Measurements from ENCODE around the gene BST1. TPM values are rescaled to one million over a fixed set of nuclear protein-coding genes. Genes with fewer than 3 reads are reported as not detected.
"Not testable (repeated sequence)": the region's sequence is repeated elsewhere in the genome, so short reads cannot be mapped to it uniquely, and the experiment has no call there.

BST1 gene
- total RNA-seq, 5 donors from 2014 or later (not counting 1 experiment from before 2014, with no cell fraction given), result 0.28 to 0.55 (median 0.46) TPM; not detected in 1

- Histone ChIP-seq H3K36me3 (ENCODE audit: control insufficient read depth in 2 of 2, extremely low read depth in 1 of 2, insufficient read depth in 1 of 2, low read length in 1 of 2) (no peaks in the 10 kb centered on the region), H3K27ac (ENCODE audit: low read length) (peak overlapping the region; percentile 52), H3K9me3 (no peaks in the 10 kb centered on the region), H3K4me1 (ENCODE audit: control insufficient read depth in 1 of 2, extremely low read depth in 1 of 2, insufficient read depth in 2 of 2, low read length in 2 of 2) (peaks cover 42 to 47% of the 10 kb centered on the region in 2 experiments), H3K27me3 (replicated peaks in 1 of 2; ENCODE audit: control insufficient read depth in 2 of 2, extremely low read depth in 1 of 2, insufficient read depth in 2 of 2, low read length in 1 of 2) (no peaks in the 10 kb centered on the region), H3K4me3 (ENCODE audit: control insufficient read depth in 1 of 2, extremely low read depth in 1 of 2, low read length in 1 of 2) (peak overlapping the region; percentile 31 to 58)
- ChIA-PET POLR2A (interaction anchor here (0.6 to 1.5 kb wide), 2 partner anchors 10 to 25 kb away, joined by 4 to 10 read pairs; no protein-coding TSS in a partner anchor), CTCF (interaction anchor here (0.5 to 3.8 kb wide), 11 partner anchors 9 to 415 kb away, joined by 3 to 41 read pairs (median 4); no protein-coding TSS in a partner anchor)
- Mint-ChIP-seq H3K4me3 (peak overlapping the region; percentile 55 to 75 (median 63)), H3K9me3 (no peaks in the 10 kb centered on the region), H3K4me1 (peaks cover 43 to 61% (median 52%) of the 10 kb centered on the region in 3 donors), H3K27ac (peak overlapping the region; percentile 83 to 85), H3K36me3 (no peaks in the 10 kb centered on the region), H3K27me3 (no peaks in the 10 kb centered on the region)
- DNase-seq (no peak), ATAC-seq (replicated peaks in 1 of 4) (no peak)
- 40% methylated on average over 1 of the region's 4 CpGs for WGBS (ENCODE audit: insufficient coverage)
These were observed 54.2 kb downstream of the BST1 start for GRCh38 chr4:15757054-15757453.

GRCh38 chr4:15758294-15758693 lies 55.4 kb downstream of the BST1 start:
- no peak overlapping the region for H3K4me3 Mint-ChIP-seq
- no peaks in the 10 kb centered on the region for H3K36me3 ChIP-seq (ENCODE audit: control insufficient read depth in 2 of 2, extremely low read depth in 1 of 2, insufficient read depth in 1 of 2, low read length in 1 of 2)

GRCh38 chr4:15762460-15762859 lies 59.6 kb downstream of the BST1 start:
- Mint-ChIP-seq H3K4me1 (peaks cover 27 to 49% (median 38%) of the 10 kb centered on the region in 3 donors), H3K27ac (peak overlapping the region in 1 of 2 donors; percentile 9)
- H3K27me3 Mint-ChIP-seq; H3K9me3 ChIP-seq; H3K36me3 ChIP-seq (ENCODE audit: control insufficient read depth in 2 of 2, extremely low read depth in 1 of 2, insufficient read depth in 1 of 2, low read length in 1 of 2); H3K27me3 ChIP-seq (replicated peaks in 1 of 2; ENCODE audit: control insufficient read depth in 2 of 2, extremely low read depth in 1 of 2, insufficient read depth in 2 of 2, low read length in 1 of 2); H3K9me3 Mint-ChIP-seq; H3K27ac ChIP-seq (ENCODE audit: low read length); DNase-seq; H3K36me3 Mint-ChIP-seq; H3K4me3 Mint-ChIP-seq; H3K4me3 ChIP-seq (ENCODE audit: control insufficient read depth in 1 of 2, extremely low read depth in 1 of 2, low read length in 1 of 2); ATAC-seq (replicated peaks in 1 of 4): not testable (repeated sequence)
- ChIA-PET POLR2A (interaction anchor here in 1 of 2 donors (0.6 kb wide), 1 partner anchor 43 kb away, joined by 3 read pairs; no protein-coding TSS in a partner anchor), CTCF (interaction anchor here in 1 of 2 donors (0.9 kb wide), 2 partner anchors 36 to 39 kb away, joined by 4 to 5 read pairs; no protein-coding TSS in a partner anchor)
- peaks cover 29 to 30% of the 10 kb centered on the region in 2 experiments for H3K4me1 ChIP-seq (ENCODE audit: control insufficient read depth in 1 of 2, extremely low read depth in 1 of 2, insufficient read depth in 2 of 2, low read length in 2 of 2)

More at GRCh38 chr4:15758294-15758693, 55.4 kb downstream of the BST1 start:
- no peaks in the 10 kb centered on the region for H3K27me3 ChIP-seq (replicated peaks in 1 of 2; ENCODE audit: control insufficient read depth in 2 of 2, extremely low read depth in 1 of 2, insufficient read depth in 2 of 2, low read length in 1 of 2)
- Mint-ChIP-seq H3K36me3 (no peaks in the 10 kb centered on the region), H3K27ac (no peak overlapping the region), H3K9me3 (no peaks in the 10 kb centered on the region), H3K4me1 (peaks cover 42 to 64% (median 52%) of the 10 kb centered on the region in 3 donors), H3K27me3 (no peaks in the 10 kb centered on the region)
- POLR2A ChIA-PET, result interaction anchor here in 1 of 2 donors (0.6 kb wide), 1 partner anchor 81 kb away, joined by 3 read pairs; no protein-coding TSS in a partner anchor
- DNase-seq (no peak), ATAC-seq (replicated peaks in 1 of 4) (no peak)
- H3K27ac ChIP-seq (ENCODE audit: low read length), result no peak overlapping the region
- CTCF ChIA-PET, result interaction anchor here (1.6 to 2.9 kb wide), 3 partner anchors 8 to 47 kb away, joined by 4 to 15 read pairs (median 15); no protein-coding TSS in a partner anchor
- H3K4me1 ChIP-seq (ENCODE audit: control insufficient read depth in 1 of 2, extremely low read depth in 1 of 2, insufficient read depth in 2 of 2, low read length in 2 of 2), result peaks cover 41 to 44% of the 10 kb centered on the region in 2 experiments
- no peaks in the 10 kb centered on the region for H3K9me3 ChIP-seq
- 100% methylated on average over 2 of the region's 4 CpGs for WGBS (ENCODE audit: insufficient coverage)
- no peak overlapping the region for H3K4me3 ChIP-seq (ENCODE audit: control insufficient read depth in 1 of 2, extremely low read depth in 1 of 2, low read length in 1 of 2)

GRCh38 chr4:15765391-15765790 lies 62.5 kb downstream of the BST1 start:
- DNase-seq (no peak), ATAC-seq (replicated peaks in 1 of 4) (peak in 2 of 4 experiments; percentile 6 to 18)
- 57% methylated on average over 6 of the region's 6 CpGs for WGBS (ENCODE audit: insufficient coverage)
- H3K27me3 Mint-ChIP-seq, result no peaks in the 10 kb centered on the region
- no peak overlapping the region for H3K4me3 Mint-ChIP-seq
- H3K36me3 Mint-ChIP-seq, result no peaks in the 10 kb centered on the region
- no peak overlapping the region for H3K27ac ChIP-seq (ENCODE audit: low read length)
- H3K9me3 ChIP-seq, result no peaks in the 10 kb centered on the region
- ChIA-PET POLR2A (interaction anchor here in 1 of 2 donors (1.5 kb wide), 1 partner anchor 10 kb away, joined by 5 read pairs; no protein-coding TSS in a partner anchor), CTCF (interaction anchor here (0.9 to 3.1 kb wide), 3 partner anchors 8 to 44 kb away, joined by 3 to 41 read pairs (median 15); no protein-coding TSS in a partner anchor)
- H3K9me3 Mint-ChIP-seq, result peaks cover 0 to 4% (median 0%) of the 10 kb centered on the region in 3 donors
- H3K36me3 ChIP-seq (ENCODE audit: control insufficient read depth in 2 of 2, extremely low read depth in 1 of 2, insufficient read depth in 1 of 2, low read length in 1 of 2), result no peaks in the 10 kb centered on the region
- no peak overlapping the region for H3K4me3 ChIP-seq (ENCODE audit: control insufficient read depth in 1 of 2, extremely low read depth in 1 of 2, low read length in 1 of 2)
- peaks cover 39 to 43% (median 40%) of the 10 kb centered on the region in 3 donors for H3K4me1 Mint-ChIP-seq
- peaks cover 38 to 40% of the 10 kb centered on the region in 2 experiments for H3K4me1 ChIP-seq (ENCODE audit: control insufficient read depth in 1 of 2, extremely low read depth in 1 of 2, insufficient read depth in 2 of 2, low read length in 2 of 2)
- H3K27me3 ChIP-seq (replicated peaks in 1 of 2; ENCODE audit: control insufficient read depth in 2 of 2, extremely low read depth in 1 of 2, insufficient read depth in 2 of 2, low read length in 1 of 2), result no peaks in the 10 kb centered on the region
- H3K27ac Mint-ChIP-seq, result peak overlapping the region; percentile 25 to 84

GRCh38 chr4:15765910-15766697 lies 63.2 kb downstream of the BST1 start:
- CTCF ChIA-PET, result interaction anchor here (0.7 to 3.1 kb wide), 10 partner anchors 9 to 196 kb away, joined by 3 to 41 read pairs (median 3); no protein-coding TSS in a partner anchor
- Histone ChIP-seq H3K27me3 (replicated peaks in 1 of 2; ENCODE audit: control insufficient read depth in 2 of 2, extremely low read depth in 1 of 2, insufficient read depth in 2 of 2, low read length in 1 of 2) (no peaks in the 10 kb centered on the region), H3K36me3 (ENCODE audit: control insufficient read depth in 2 of 2, extremely low read depth in 1 of 2, insufficient read depth in 1 of 2, low read length in 1 of 2) (no peaks in the 10 kb centered on the region), H3K9me3 (no peaks in the 10 kb centered on the region), H3K4me1 (ENCODE audit: control insufficient read depth in 1 of 2, extremely low read depth in 1 of 2, insufficient read depth in 2 of 2, low read length in 2 of 2) (peaks cover 39 to 40% of the 10 kb centered on the region in 2 experiments), H3K4me3 (ENCODE audit: control insufficient read depth in 1 of 2, extremely low read depth in 1 of 2, low read length in 1 of 2) (no peak overlapping the region), H3K27ac (ENCODE audit: low read length) (peak overlapping the region; percentile 47)
- peaks cover 0 to 4% (median 0%) of the 10 kb centered on the region in 3 donors for H3K9me3 Mint-ChIP-seq
- no peaks in the 10 kb centered on the region for H3K36me3 Mint-ChIP-seq
- 10% methylated on average over 3 of the region's 6 CpGs for WGBS (ENCODE audit: insufficient coverage)
- peaks cover 41 to 44% (median 43%) of the 10 kb centered on the region in 3 donors for H3K4me1 Mint-ChIP-seq
- peak overlapping the region; percentile 34 to 72 (median 36) for H3K4me3 Mint-ChIP-seq
- DNase-seq (peak in 32 of 35 experiments; percentile 14 to 75 (median 39)), ATAC-seq (replicated peaks in 1 of 4) (peak; percentile 83 to 91 (median 88))
- H3K27ac Mint-ChIP-seq, result peak overlapping the region; percentile 25 to 84
- no peaks in the 10 kb centered on the region for H3K27me3 Mint-ChIP-seq
- POLR2A ChIA-PET, result interaction anchor here (1.2 to 1.5 kb wide), 2 partner anchors 10 kb away, joined by 3 to 5 read pairs; no protein-coding TSS in a partner anchor

- Histone ChIP-seq H3K27me3 (replicated peaks in 1 of 2; ENCODE audit: control insufficient read depth in 2 of 2, extremely low read depth in 1 of 2, insufficient read depth in 2 of 2, low read length in 1 of 2) (no peaks in the 10 kb centered on the region), H3K9me3 (no peaks in the 10 kb centered on the region), H3K4me3 (ENCODE audit: control insufficient read depth in 1 of 2, extremely low read depth in 1 of 2, low read length in 1 of 2) (no peak overlapping the region), H3K27ac (ENCODE audit: low read length) (peak overlapping the region; percentile 47), H3K36me3 (ENCODE audit: control insufficient read depth in 2 of 2, extremely low read depth in 1 of 2, insufficient read depth in 1 of 2, low read length in 1 of 2) (no peaks in the 10 kb centered on the region), H3K4me1 (ENCODE audit: control insufficient read depth in 1 of 2, extremely low read depth in 1 of 2, insufficient read depth in 2 of 2, low read length in 2 of 2) (peaks cover 42 to 46% of the 10 kb centered on the region in 2 experiments)
- peak overlapping the region; percentile 35 to 72 (median 36) for H3K4me3 Mint-ChIP-seq
- ATAC-seq (replicated peaks in 1 of 4) (no peak), DNase-seq (no peak)
- POLR2A ChIA-PET, result interaction anchor here (0.6 to 1.5 kb wide), 4 partner anchors 9 to 13 kb away, joined by 3 to 10 read pairs (median 4); no protein-coding TSS in a partner anchor
- no peaks in the 10 kb centered on the region for H3K36me3 Mint-ChIP-seq
- H3K9me3 Mint-ChIP-seq, result peaks cover 0 to 4% (median 0%) of the 10 kb centered on the region in 3 donors
- CTCF ChIA-PET, result interaction anchor here (0.6 to 3.1 kb wide), 10 partner anchors 10 to 195 kb away, joined by 3 to 41 read pairs (median 3); no protein-coding TSS in a partner anchor
- peak overlapping the region; percentile 25 to 84 for H3K27ac Mint-ChIP-seq
- H3K4me1 Mint-ChIP-seq, result peaks cover 48 to 51% (median 50%) of the 10 kb centered on the region in 3 donors
- no CpG with 5 or more reads among the region's 8 CpGs for WGBS (ENCODE audit: insufficient coverage)
- H3K27me3 Mint-ChIP-seq, result no peaks in the 10 kb centered on the region
These were observed 64.0 kb downstream of the BST1 start for GRCh38 chr4:15766821-15767220.

Data from T-cell (primary cell).